Kidney (tissue), 14 donors: ENCODE data around the gene SDHAF1. TPM values are rescaled to one million over a fixed set of nuclear protein-coding genes. Genes with fewer than 3 reads are reported as not detected.
A peak's percentile ranks its signal among the peaks of the same experiment; 100 is the strongest.

Source experiments
- DNase-seq, 5 donors: peaks; one replicate each; pipeline ENCODE4 v3.0.0-alpha.2; 2013 to 2020
- FAIRE-seq: peaks from 2 replicates; lab custom pipeline; 2012; peaks lifted over from hg19 to GRCh38; lab: Jason Lieb, UNC
- H3K27ac ChIP-seq, 2 donors: one replicate each; pipeline ENCODE4 v1.7.0; 2013; ENCODE audit warnings: low read depth in 2 of 2, low read length in 2 of 2, inconsistent platforms in 1 of 2
- H3K27me3 ChIP-seq: one replicate; pipeline ENCODE4 v1.7.1; 2013; ENCODE audit warnings: low read length, inconsistent platforms; ENCODE audit not compliant: control insufficient read depth, insufficient read depth
- H3K36me3 ChIP-seq, 3 donors: one replicate each; pipeline versions ENCODE4 v1.7.0 to v1.7.1; 2013; ENCODE audit warnings: low read length in 3 of 3, control low read depth in 1 of 3, inconsistent platforms in 1 of 3; ENCODE audit not compliant: insufficient read depth in 3 of 3, control insufficient read depth in 2 of 3
- H3K4me1 ChIP-seq, 3 donors: one replicate each; pipeline versions ENCODE4 v1.7.0 to v1.7.1; 2013; ENCODE audit warnings: low read length in 3 of 3, inconsistent platforms in 1 of 3, low read depth in 1 of 3; ENCODE audit not compliant: control insufficient read depth in 2 of 3, insufficient read depth in 2 of 3
- H3K4me3 ChIP-seq, 3 donors: one replicate each; pipeline versions ENCODE4 v1.7.0 to v1.8.1; 2013; ENCODE audit warnings: low read length in 3 of 3, control low read depth in 1 of 3, inconsistent platforms in 1 of 3
- H3K9ac ChIP-seq, 3 donors: one replicate each; pipeline versions ENCODE4 v1.7.0 to v1.7.1; 2013; ENCODE audit warnings: low read length in 3 of 3, control low read depth in 1 of 3, inconsistent platforms in 1 of 3
- H3K9me3 ChIP-seq, 3 donors: one replicate each; pipeline versions ENCODE4 v1.7.0 to v1.7.1; 2013; ENCODE audit warnings: low read length in 3 of 3, control low read depth in 1 of 3, inconsistent platforms in 1 of 3; ENCODE audit not compliant: control insufficient read depth in 2 of 3, insufficient read depth in 1 of 3
- CTCF ChIP-seq: IDR thresholded peaks from 3 replicates; pipeline ENCODE4 v1.5.1; 2012; ENCODE audit warnings: mild to moderate bottlenecking, moderate library complexity, borderline replicate concordance; ENCODE audit not compliant: insufficient read depth; ENCODE audit errors: extremely low read depth
- intact Hi-C: fragments of 100-400 bp; cut with DNase I; formaldehyde crosslinking; loops from one replicate; pipeline ENCODE4 v1.11.1; 2022
- polyA plus RNA-seq: library from polyadenylated mRNA; stranded (reverse); fragments of 350-450 nt; fragmentation: Illumina TruSeq; extraction: RNeasy Lipid Tissue Mini Kit (QIAGEN cat#74804); gene quantifications from one replicate; pipeline ENCODE4 v1.2.3, GENCODE V29; 2014; ENCODE audit warnings: low read depth, low replicate concordance; ENCODE audit not compliant: insufficient read depth
- total RNA-seq: library from RNA; stranded (reverse); fragmentation: NEBNext Ultra II Directional; extraction: Animal tissue kit (Norgen Biotek cat#: 25700); gene quantifications from one replicate; pipeline ENCODE4 v1.2.1, GENCODE V29; 2021
- donor health status: control.
- donor health status: control.
- donor health status: control.
- donor health status: control.
- donor health status: control.
- donor health status: DM: yes; HTN: yes; CAD: no.
- donor health status: Normal renal cell carcinoma (clear cell type).

The SDHAF1 gene
- total and polyA plus RNA-seq, 2 donors from 2014 or later, result 15.0 to 34.3 TPM

GRCh38 chr19:36009633-36010379 lies 14.8 kb downstream of the SDHAF1 start:
- intact Hi-C loops, result no loop called here
- Histone ChIP-seq H3K27me3 (no peaks in the 10 kb centered on the region), H3K27ac (no peak overlapping the region), H3K4me1 (peaks cover 0 to 9% (median 0%) of the 10 kb centered on the region in 3 donors), H3K36me3 (no peaks in the 10 kb centered on the region), H3K9ac (no peak overlapping the region), H3K4me3 (peak overlapping the region in 1 of 3 donors; percentile 61), H3K9me3 (no peaks in the 10 kb centered on the region)
- DNase-seq, result peak in 1 of 5 donors; percentile 76
- TF ChIP-seq CTCF, result no peak
- FAIRE-seq, result no peak

GRCh38 chr19:36010402-36010801 lies 15.4 kb downstream of the SDHAF1 start:
- Histone ChIP-seq H3K27me3 (no peaks in the 10 kb centered on the region), H3K4me3 (no peak overlapping the region), H3K9ac (no peak overlapping the region), H3K36me3 (no peaks in the 10 kb centered on the region), H3K4me1 (peaks cover 0 to 9% (median 0%) of the 10 kb centered on the region in 3 donors), H3K27ac (no peak overlapping the region), H3K9me3 (no peaks in the 10 kb centered on the region)
- intact Hi-C loops, result no loop called here
- FAIRE-seq (no peak), DNase-seq (peak in 1 of 5 donors; percentile 55)
- TF ChIP-seq CTCF, result no peak

GRCh38 chr19:36013280-36014011 lies 18.5 kb downstream of the SDHAF1 start:
- no peak for FAIRE-seq
- DNase-seq, result peak in 1 of 5 donors; percentile 37
- H3K4me1 ChIP-seq, result peaks cover 0 to 9% (median 0%) of the 10 kb centered on the region in 3 donors
- peak overlapping the region; percentile 85 to 93 (median 91) for H3K4me3 ChIP-seq
- intact Hi-C loops, result no loop called here
- no peak for TF ChIP-seq CTCF
- H3K27me3 ChIP-seq, result no peaks in the 10 kb centered on the region
- H3K9me3 ChIP-seq, result no peaks in the 10 kb centered on the region
- peak overlapping the region; percentile 88 to 92 (median 92) for H3K9ac ChIP-seq
- peak overlapping the region in 1 of 2 donors; percentile 62 for H3K27ac ChIP-seq
- H3K36me3 ChIP-seq, result no peaks in the 10 kb centered on the region
